ENCODE data around the gene CNTNAP5.

The CNTNAP5 gene

GRCh38 chr2:124213977-124214587, 189.0 kb downstream of the CNTNAP5 start:
- DNase-seq (ENCODE audit: low read depth, low spot score), result no peak
- ChIA-PET POLR2A (no interaction called here), CTCF (no interaction called here)
- no peak overlapping the region for H3K4me3 ChIP-seq (ENCODE audit: low read depth, low read length)
- TF ChIP-seq CTCF (IDR thresholded peaks at IDR 0.05; ENCODE audit: insufficient read depth, low read length, missing control alignments), result no peak

GRCh38 chr2:124246170-124246569, 221.1 kb downstream of the CNTNAP5 start:
- CTCF ChIA-PET, result no interaction called here
- no peak for TF ChIP-seq CTCF (IDR thresholded peaks at IDR 0.05; ENCODE audit: insufficient read depth, low read length, missing control alignments)
- H3K4me3 ChIP-seq (ENCODE audit: low read depth, low read length), result no peak overlapping the region
- DNase-seq (ENCODE audit: low read depth, low spot score), result no peak
- POLR2A ChIA-PET, result no interaction called here

DNA sequence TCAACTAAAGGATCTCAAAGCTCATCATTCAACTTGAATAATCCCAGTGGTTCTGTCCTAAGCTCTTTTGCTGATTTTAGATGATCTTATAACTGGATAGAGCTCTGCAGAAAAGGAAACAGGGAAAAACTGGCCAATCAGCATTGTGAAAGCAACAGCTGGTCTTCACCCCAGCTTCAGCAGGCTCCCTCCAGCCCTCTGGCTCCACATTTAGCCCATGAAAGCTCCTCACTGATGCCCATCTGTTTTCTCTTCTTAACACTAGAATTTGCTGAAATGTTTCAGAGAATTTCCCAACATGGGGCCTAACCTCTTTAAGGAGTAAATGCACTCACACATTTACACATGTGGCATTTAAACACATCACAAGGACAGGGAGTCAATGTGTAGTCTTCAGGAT, 223.3 kb downstream of the CNTNAP5 start:
- ChIA-PET POLR2A (no interaction called here), CTCF (no interaction called here)
- no peak for TF ChIP-seq CTCF (IDR thresholded peaks at IDR 0.05; ENCODE audit: insufficient read depth, low read length, missing control alignments)
- H3K4me3 ChIP-seq (ENCODE audit: low read depth, low read length), result no peak overlapping the region
- no peak for DNase-seq (ENCODE audit: low read depth, low spot score)

- ChIA-PET CTCF (no interaction called here), POLR2A (no interaction called here)
- TF ChIP-seq CTCF (IDR thresholded peaks at IDR 0.05; ENCODE audit: insufficient read depth, low read length, missing control alignments), result no peak
- H3K4me3 ChIP-seq (ENCODE audit: low read depth, low read length), result no peak overlapping the region
- no peak for DNase-seq (ENCODE audit: low read depth, low spot score)
Observed at GRCh38 chr2:124250433-124250832, 225.3 kb downstream of the CNTNAP5 start.

DNA sequence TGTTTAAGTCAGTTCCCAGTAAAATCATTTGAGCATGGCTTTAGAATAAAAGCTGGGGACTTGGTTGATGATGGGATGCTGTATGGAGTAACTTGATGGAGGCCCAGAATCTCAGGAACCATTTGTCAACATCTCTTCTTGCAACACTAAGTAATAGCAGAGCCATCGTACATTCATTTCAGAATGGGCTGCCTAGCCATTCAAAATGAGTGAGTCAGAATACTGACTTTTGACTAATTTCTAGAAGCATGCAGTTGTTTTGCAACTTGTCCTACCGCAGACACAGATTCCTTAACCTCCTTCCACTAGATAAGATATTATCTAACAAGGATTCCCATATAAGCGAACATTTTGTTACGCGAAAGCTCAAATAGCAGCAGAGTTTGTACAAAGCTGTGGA, 229.5 kb downstream of the CNTNAP5 start:
- CTCF ChIA-PET, result no interaction called here
- POLR2A ChIA-PET, result no interaction called here
- no peak for TF ChIP-seq CTCF (IDR thresholded peaks at IDR 0.05; ENCODE audit: insufficient read depth, low read length, missing control alignments)
- no peak overlapping the region for H3K4me3 ChIP-seq (ENCODE audit: low read depth, low read length)
- no peak for DNase-seq (ENCODE audit: low read depth, low spot score)

GRCh38 chr2:124257120-124257519, 232.0 kb downstream of the CNTNAP5 start:
- POLR2A ChIA-PET, result no interaction called here
- DNase-seq (ENCODE audit: low read depth, low spot score), result no peak
- CTCF ChIA-PET, result no interaction called here
- no peak for TF ChIP-seq CTCF (IDR thresholded peaks at IDR 0.05; ENCODE audit: insufficient read depth, low read length, missing control alignments)
- no peak overlapping the region for H3K4me3 ChIP-seq (ENCODE audit: low read depth, low read length)
